NCI-H2171 (cell line): ENCODE measurements around the gene GUCY1A2.
"Not testable (repeated sequence)": the region's sequence is repeated elsewhere in the genome, so short reads cannot be mapped to it uniquely, and the experiment has no call there.

Source experiments
- DNase-seq: peaks from one replicate; lab custom pipeline; 2025; lab: John Stamatoyannopoulos, UW

Gene GUCY1A2

DNA sequence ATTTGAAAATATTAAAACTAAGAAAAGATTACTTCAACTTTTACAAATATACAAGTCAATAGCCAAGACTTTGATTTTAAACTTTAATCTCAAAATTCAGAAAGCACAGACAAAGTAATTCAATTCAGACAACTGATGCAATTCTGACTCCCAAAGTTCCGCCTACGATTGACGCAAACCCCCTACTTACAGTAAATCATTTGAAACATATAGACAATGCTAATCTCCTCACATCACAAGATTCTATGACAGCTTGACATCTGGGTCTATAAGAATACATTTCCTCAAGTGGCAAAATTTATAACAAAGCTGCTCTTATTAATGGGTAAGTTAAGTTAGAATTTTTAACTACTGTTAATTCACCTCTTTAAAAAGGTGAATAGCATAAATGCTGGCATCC lies 75.2 kb downstream of the GUCY1A2 start:
- DNase-seq, result no peak

- no peak for DNase-seq
Measured at GRCh38 chr11:106939157-106939556, 79.1 kb downstream of the GUCY1A2 start.

- DNase-seq, result no peak
Measured at GRCh38 chr11:106937111-106937510, 81.2 kb downstream of the GUCY1A2 start.

DNA sequence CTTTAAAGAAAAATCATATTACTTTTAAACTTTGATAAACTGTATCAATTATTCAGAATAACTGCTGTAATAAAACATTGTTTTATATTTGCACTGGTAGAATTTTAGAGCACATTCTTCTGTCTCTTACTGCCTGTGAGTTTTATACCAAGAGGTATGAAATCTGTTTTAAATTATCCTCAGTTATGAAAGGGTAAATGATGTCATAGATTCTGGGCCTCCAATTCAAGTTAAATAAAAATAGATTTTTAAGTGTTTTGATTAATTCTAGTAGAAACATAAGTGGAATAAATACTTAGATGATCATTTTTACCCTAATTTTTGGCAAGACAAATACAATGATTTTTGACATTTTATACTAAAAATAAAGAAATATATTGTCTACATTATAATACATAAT lies 93.0 kb downstream of the GUCY1A2 start:
- DNase-seq, result no peak

GRCh38 chr11:106920899-106921509 lies 97.3 kb downstream of the GUCY1A2 start:
- no peak for DNase-seq

GRCh38 chr11:106917973-106918372 lies 100.3 kb downstream of the GUCY1A2 start:
- no peak for DNase-seq

GRCh38 chr11:106914409-106914808 lies 103.9 kb downstream of the GUCY1A2 start:
- DNase-seq, result no peak

DNA sequence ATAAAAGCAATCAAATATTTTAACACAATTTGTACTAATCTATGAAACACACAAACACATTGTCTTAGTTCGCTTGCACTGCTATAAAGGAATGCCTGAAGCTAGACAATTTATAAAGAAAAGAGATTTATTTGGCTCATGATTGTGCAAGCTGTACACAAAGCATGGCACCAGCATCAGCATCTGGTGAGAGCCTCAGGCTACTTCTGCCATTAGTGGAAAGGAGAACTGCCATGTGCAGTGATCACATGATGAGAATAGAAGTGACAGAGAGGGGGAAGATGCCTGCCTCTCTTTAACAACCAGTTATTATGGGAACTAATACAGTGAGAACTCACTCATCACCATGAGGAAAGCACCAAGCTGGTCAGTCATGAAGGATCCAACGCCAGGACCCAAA lies 105.1 kb downstream of the GUCY1A2 start:
- DNase-seq, result no peak

DNA sequence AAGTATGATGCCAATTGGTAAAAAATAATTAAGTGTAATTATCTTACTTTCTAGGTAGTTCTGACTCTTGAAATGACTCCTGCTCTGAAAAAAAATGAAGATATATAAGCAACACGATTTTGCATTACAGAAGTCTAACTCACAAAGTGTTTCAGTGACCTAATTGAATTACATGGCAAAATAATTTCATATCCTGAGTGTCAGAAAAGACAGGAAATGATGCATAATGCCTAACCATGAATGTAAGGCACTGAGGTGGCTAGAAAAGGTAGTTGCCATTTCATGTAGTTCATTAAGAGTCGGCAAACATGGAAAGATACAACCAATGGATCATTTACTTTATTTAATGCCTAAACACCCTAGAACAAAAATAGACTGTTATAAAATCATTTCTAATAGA lies 113.5 kb downstream of the GUCY1A2 start:
- no peak for DNase-seq

- DNase-seq, result no peak
Measured at GRCh38 chr11:106889718-106890117, 128.6 kb downstream of the GUCY1A2 start.

DNA sequence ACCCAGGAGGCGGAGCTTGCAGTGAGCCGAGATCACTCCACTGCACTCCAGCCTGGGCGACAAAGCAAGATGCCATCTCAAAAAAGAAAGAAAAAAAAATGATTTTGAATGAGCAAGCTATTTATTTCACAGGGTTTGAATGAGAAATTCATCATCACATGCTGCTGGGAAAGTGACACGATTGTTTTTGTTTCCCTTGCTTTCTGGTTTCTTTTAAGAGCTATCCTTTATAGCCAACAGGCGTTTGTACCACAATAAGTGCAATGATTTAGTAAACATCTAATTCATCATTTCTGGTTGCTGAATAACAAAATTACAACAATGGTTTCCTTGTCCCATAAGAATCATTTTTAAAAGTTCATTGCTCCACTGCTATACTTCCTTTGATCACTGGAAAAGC lies 129.9 kb downstream of the GUCY1A2 start:
- no peak for DNase-seq

DNA sequence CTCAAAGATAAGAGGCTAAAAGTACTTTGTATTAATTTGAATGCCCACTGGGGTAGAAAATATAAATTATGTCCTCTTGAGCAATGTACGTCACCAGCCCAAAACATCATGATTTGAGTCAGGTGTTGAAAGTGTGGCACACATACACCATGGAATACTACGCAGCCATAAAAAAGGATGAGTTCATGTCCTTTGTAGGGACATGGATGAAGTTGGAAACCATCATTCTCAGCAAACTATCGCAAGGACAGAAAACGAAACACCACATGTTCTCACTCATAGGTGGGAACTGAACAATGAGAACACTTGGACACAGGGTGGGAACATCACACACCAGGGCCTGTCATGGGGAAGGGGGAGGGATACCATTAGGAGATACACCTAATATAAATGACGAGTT lies 134.6 kb downstream of the GUCY1A2 start:
- not testable (repeated sequence) for DNase-seq

DNA sequence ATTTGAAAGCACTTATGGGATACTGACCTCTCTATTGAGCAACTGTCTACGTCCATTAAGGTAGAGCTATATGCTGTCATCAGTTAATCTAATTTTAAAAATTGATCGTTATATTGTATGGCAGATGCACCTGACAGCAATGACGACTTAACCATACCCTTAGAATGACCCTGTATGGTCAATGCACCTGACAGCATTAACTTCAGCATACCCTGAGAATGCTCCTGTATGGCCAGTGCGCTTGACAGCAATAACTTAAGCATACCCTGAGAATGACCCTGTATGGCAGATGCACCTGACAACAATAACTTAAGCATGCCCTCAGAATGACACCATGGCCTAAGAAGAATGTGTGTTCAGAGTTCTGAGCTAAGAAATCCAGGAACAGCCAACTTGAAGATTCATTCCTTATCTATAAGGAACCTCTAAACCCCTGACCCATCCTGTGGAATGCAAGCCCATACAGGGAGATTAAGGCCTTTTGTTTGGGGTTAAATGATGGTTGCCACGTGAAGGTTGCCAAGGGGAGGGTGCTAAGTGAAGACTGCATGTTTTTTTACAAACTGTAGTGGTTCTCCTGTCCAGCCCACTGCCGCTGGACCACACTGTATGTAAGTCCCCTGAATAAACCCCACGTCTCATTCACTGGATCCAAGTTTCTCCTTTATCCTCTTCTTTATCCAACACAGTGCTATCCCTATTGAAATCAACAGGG lies 138.3 kb downstream of the GUCY1A2 start:
- no peak for DNase-seq

- DNase-seq, result no peak
Measured at GRCh38 chr11:106879029-106879428, 139.2 kb downstream of the GUCY1A2 start.

GRCh38 chr11:106875013-106875412 lies 143.3 kb downstream of the GUCY1A2 start:
- DNase-seq, result no peak

- DNase-seq, result no peak
Measured at GRCh38 chr11:106872246-106872645, 146.0 kb downstream of the GUCY1A2 start.

DNA sequence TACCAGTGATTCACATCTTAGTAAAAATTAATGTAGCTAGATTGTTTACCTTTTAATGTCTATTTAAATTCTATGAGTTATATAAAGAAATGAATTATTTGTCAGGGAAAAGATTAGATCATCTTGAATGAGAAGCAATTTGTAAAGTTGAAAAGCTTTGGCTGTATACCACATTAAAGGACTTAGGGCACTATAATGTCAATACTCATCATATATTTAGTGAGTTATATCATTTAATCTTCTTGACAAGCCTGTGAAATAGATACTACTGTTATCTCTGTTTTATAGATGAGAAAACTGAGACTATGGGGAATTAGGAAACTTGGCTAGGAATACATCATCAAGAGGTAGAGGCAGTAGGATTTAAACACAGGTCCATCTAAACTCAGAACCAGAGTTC lies 160.1 kb downstream of the GUCY1A2 start:
- no peak for DNase-seq

GRCh38 chr11:106856566-106856965 lies 161.7 kb downstream of the GUCY1A2 start:
- no peak for DNase-seq

DNA sequence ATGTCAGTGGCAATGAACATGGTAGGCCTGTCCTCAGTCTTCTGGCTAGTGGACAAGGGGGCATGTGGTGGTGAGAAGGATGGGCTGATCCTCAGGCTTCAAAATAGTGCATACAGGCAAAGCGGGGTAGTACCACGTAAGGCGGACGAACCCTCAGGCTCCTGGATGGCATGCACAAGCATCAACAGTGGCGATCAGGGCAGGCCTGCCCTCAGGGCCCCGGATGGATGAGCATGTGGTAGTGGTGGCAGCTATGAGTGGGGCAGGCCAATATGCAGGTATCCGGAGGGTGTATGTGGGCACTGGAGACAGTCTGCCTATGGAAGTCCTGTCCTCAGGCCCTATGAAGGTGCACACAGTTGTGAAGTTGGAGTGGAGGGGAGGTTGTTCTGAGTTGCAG lies 163.8 kb downstream of the GUCY1A2 start:
- no peak for DNase-seq

GRCh38 chr11:106853850-106854401 lies 164.3 kb downstream of the GUCY1A2 start:
- DNase-seq, result no peak

DNA sequence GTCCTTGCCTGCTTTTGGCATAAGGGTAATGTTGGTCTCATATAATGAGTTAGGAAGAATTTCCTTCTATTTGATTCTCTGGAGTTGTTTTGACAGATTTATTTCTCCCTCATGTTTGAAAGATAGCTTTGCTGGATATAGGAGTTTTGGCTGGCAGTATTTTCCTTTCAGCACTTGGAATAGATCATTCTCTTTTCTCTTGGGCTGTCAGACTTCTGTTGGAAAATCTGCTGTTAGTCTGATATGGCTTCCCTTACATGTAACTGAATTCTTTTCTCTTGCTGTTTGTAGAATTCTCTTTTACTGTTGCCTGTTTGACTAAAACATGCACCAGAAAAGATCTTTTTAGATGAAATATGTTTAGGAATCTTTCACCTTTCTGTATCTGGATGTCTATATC lies 165.5 kb downstream of the GUCY1A2 start:
- no peak for DNase-seq

GRCh38 chr11:106848526-106848925 lies 169.8 kb downstream of the GUCY1A2 start:
- no peak for DNase-seq

GRCh38 chr11:106842134-106842533 lies 176.1 kb downstream of the GUCY1A2 start:
- no peak for DNase-seq

DNA sequence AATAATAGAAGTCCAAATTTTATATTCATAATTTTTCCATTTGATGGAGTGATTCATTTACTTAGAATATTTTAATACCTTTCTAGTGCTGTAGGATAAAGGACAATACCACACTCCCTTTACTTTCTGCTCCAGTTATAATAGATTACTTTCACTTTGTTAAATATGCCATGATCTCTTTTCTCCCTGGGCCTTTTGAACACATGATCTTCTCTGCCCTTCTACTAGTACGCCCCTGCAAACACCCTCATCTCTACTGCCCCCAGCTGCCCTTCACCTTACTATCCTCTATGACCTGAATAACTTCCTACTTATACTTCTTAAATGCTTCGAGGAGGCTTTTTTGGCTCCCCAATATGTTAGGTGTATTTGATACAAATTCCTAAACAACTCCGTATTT lies 177.3 kb downstream of the GUCY1A2 start:
- no peak for DNase-seq
